Activated CD8-positive, alpha-beta T cell treated with anti-CD3 and anti-CD28 coated beads for 36 hours (primary cell): ENCODE results near the gene CNPY3. TPM values are rescaled to one million over a fixed set of nuclear protein-coding genes. Genes with fewer than 3 reads are reported as not detected.

Source experiments
- ATAC-seq: fragments of 200-7000 bp; cut with Tn5 transposase; one replicate; pipeline ENCODE4 v1.10.0; 2021; ENCODE audit warnings: mild to moderate bottlenecking, moderate library complexity
- CTCF ChIA-PET: fragments of 350-600 bp; sonication (Branson Sonifier 250); formaldehyde crosslinking; loops from one replicate; lab custom pipeline; 2021; ENCODE audit warnings: antibody characterized with exemption; lab: Charles Lee
- POLR2A ChIA-PET: fragments of 350-600 bp; sonication (Branson Sonifier 250); formaldehyde crosslinking; loops from one replicate; lab custom pipeline; 2021; ENCODE audit warnings: antibody characterized with exemption; lab: Charles Lee
- DNase-seq: peaks from one replicate; pipeline ENCODE4 v3.0.0-alpha.2; 2020
- H3K27ac Mint-ChIP-seq: one replicate; pipeline ENCODE4 v1.8.0; 2021; ENCODE audit warnings: mild to moderate bottlenecking, mixed read lengths
- H3K27me3 Mint-ChIP-seq: one replicate; pipeline ENCODE4 v1.8.0; 2021; ENCODE audit warnings: mixed read lengths
- H3K36me3 Mint-ChIP-seq: one replicate; pipeline ENCODE4 v1.8.0; 2021; ENCODE audit warnings: low read depth, mixed read lengths
- H3K4me1 Mint-ChIP-seq: one replicate; pipeline ENCODE4 v1.8.0; 2021; ENCODE audit warnings: low read depth, mixed read lengths
- H3K4me3 Mint-ChIP-seq: one replicate; pipeline ENCODE4 v1.8.0; 2021; ENCODE audit warnings: mild to moderate bottlenecking, moderate library complexity, mixed read lengths
- H3K9me3 Mint-ChIP-seq: one replicate; pipeline ENCODE4 v1.8.0; 2021; ENCODE audit warnings: mixed read lengths
- intact Hi-C: fragments of 100-400 bp; cut with micrococcal nuclease; formaldehyde crosslinking; loops from one replicate; pipeline ENCODE4 v1.10.0; 2022
- total RNA-seq, 2 experiments: library from RNA; stranded (reverse); gene quantifications; one replicate each; pipeline ENCODE4 v1.2.3, GENCODE V29; 2021
- TF ChIP-seq, protein P1 (sequence below): fragments of 200-600 bp; IDR thresholded peaks from one replicate; pipeline ENCODE4 v1.8.0; 2022; ENCODE audit warnings: antibody characterized with exemption, mild to moderate bottlenecking

CNPY3 gene
- total RNA-seq, 2 experiments from 2014 or later = 46.2 to 46.8 TPM

- H3K27ac Mint-ChIP-seq = no peak overlapping the region
- no peaks in the 10 kb centered on the region for H3K9me3 Mint-ChIP-seq
Observed at GRCh38 chr6:42967228-42967627, 37.9 kb downstream of the CNPY3 start.

DNA sequence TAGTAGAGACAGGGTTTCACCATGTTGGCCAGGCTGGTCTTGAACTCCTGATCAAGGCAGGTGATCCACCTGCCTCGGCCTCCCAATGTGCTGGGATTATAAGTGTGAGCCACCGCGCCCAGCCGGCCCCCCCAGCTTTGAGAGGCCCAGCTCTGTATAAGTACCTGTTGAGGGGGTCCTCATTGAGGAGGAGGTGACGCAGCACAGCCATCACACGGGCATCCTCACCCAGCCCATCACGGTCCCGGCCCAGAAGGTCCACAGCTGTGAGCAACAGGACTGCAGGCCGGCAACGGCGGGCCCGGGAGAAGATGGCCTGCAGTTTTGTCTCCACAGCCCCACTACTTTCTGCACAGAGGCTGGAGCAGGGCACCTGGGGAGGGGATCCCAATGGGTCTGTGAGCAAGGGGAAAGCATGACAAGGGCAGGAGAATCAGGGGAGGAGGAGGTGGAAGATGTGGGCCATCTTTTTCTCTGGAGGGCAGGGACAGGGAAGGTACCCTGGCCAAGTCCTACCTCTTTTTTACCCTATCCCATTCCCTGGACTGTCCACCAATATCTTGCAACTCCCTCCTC, 38.9 kb downstream of the CNPY3 start:
- POLR2A ChIA-PET = interaction anchor here (1.0 to 4.5 kb wide), 2 partner anchors 8 to 11 kb away, joined by 3 to 21 read pairs; partner anchors contain the start of genes GNMT and PEX6

More at GRCh38 chr6:42967228-42967627, 37.9 kb downstream of the CNPY3 start:
- Mint-ChIP-seq H3K27me3 (no peaks in the 10 kb centered on the region), H3K36me3 (peaks cover 2% of the 10 kb centered on the region), H3K4me1 (peaks cover 12% of the 10 kb centered on the region), H3K4me3 (no peak overlapping the region)
- ChIA-PET POLR2A (no interaction called here), CTCF (no interaction called here)
- no peak for DNase-seq
- no peak for ATAC-seq
- TF ChIP-seq, protein P1, sequence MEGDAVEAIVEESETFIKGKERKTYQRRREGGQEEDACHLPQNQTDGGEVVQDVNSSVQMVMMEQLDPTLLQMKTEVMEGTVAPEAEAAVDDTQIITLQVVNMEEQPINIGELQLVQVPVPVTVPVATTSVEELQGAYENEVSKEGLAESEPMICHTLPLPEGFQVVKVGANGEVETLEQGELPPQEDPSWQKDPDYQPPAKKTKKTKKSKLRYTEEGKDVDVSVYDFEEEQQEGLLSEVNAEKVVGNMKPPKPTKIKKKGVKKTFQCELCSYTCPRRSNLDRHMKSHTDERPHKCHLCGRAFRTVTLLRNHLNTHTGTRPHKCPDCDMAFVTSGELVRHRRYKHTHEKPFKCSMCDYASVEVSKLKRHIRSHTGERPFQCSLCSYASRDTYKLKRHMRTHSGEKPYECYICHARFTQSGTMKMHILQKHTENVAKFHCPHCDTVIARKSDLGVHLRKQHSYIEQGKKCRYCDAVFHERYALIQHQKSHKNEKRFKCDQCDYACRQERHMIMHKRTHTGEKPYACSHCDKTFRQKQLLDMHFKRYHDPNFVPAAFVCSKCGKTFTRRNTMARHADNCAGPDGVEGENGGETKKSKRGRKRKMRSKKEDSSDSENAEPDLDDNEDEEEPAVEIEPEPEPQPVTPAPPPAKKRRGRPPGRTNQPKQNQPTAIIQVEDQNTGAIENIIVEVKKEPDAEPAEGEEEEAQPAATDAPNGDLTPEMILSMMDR = no peak
- intact Hi-C loops = no loop called here

GRCh38 chr6:42968783-42969182, 39.5 kb downstream of the CNPY3 start:
- H3K27me3 Mint-ChIP-seq = no peaks in the 10 kb centered on the region
- TF ChIP-seq, protein P1 = no peak
- POLR2A ChIA-PET = interaction anchor here (1.0 to 4.5 kb wide), 2 partner anchors 9 to 11 kb away, joined by 3 to 21 read pairs; partner anchors contain the start of genes GNMT and PEX6
- intact Hi-C loops = no loop called here
- DNase-seq (no peak), ATAC-seq (no peak)
- H3K9me3 Mint-ChIP-seq = no peaks in the 10 kb centered on the region
- peaks cover 2% of the 10 kb centered on the region for H3K36me3 Mint-ChIP-seq
- H3K4me3 Mint-ChIP-seq = no peak overlapping the region
- CTCF ChIA-PET = no interaction called here
- H3K27ac Mint-ChIP-seq = no peak overlapping the region
- H3K4me1 Mint-ChIP-seq = peaks cover 14% of the 10 kb centered on the region

More for the DNA sequence above, 38.9 kb downstream of the CNPY3 start:
- DNase-seq (no peak), ATAC-seq (no peak)
- Mint-ChIP-seq H3K9me3 (no peaks in the 10 kb centered on the region), H3K36me3 (peaks cover 2% of the 10 kb centered on the region), H3K4me3 (no peak overlapping the region), H3K27ac (no peak overlapping the region), H3K27me3 (no peaks in the 10 kb centered on the region), H3K4me1 (peaks cover 12% of the 10 kb centered on the region)
- intact Hi-C loops = no loop called here
- CTCF ChIA-PET = no interaction called here
- TF ChIP-seq, protein P1 = no peak

GRCh38 chr6:42969431-42969830, 40.2 kb downstream of the CNPY3 start:
- no peaks in the 10 kb centered on the region for H3K27me3 Mint-ChIP-seq
- DNase-seq (no peak), ATAC-seq (no peak)
- H3K4me1 Mint-ChIP-seq = peaks cover 17% of the 10 kb centered on the region
- H3K36me3 Mint-ChIP-seq = peaks cover 2% of the 10 kb centered on the region
- TF ChIP-seq, protein P1 = no peak
- POLR2A ChIA-PET = interaction anchor here (1.0 to 4.5 kb wide), 3 partner anchors 10 to 14 kb away, joined by 3 to 21 read pairs (median 3); partner anchors contain the start of gene PEX6
- intact Hi-C loops = no loop called here
- CTCF ChIA-PET = no interaction called here
- H3K27ac Mint-ChIP-seq = no peak overlapping the region
- no peak overlapping the region for H3K4me3 Mint-ChIP-seq
- no peaks in the 10 kb centered on the region for H3K9me3 Mint-ChIP-seq

DNA sequence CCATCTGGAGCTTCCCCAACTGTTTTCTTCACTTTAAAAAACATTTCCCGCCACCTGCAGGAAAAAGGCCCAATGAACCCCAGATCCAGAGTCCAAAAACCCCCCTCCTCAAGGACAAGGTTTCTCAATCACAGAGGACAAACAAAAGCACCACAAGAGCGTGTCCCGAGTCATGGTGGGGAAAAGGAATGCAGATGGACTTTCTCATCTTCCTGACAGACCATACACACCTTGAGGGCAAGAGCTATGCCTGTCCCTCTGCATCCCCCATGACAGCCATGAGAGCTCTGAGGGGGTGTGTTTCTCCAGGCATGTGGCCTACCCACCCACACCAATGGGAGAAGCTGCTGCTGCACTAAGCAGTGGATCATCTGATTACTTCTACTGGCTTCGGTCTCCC, 40.7 kb downstream of the CNPY3 start:
- no peak overlapping the region for H3K4me3 Mint-ChIP-seq
- CTCF ChIA-PET = interaction anchor here (1.0 kb wide), 1 partner anchor 21 kb away, joined by 3 read pairs; no protein-coding TSS in a partner anchor
- H3K4me1 Mint-ChIP-seq = peaks cover 21% of the 10 kb centered on the region
- ATAC-seq (no peak), DNase-seq (no peak)
- TF ChIP-seq, protein P1 = no peak
- intact Hi-C loops = no loop called here
- H3K27ac Mint-ChIP-seq = no peak overlapping the region
- POLR2A ChIA-PET = interaction anchor here (1.0 to 4.5 kb wide), 4 partner anchors 9 to 20 kb away, joined by 3 to 21 read pairs (median 3); partner anchors contain the start of gene PEX6
- H3K9me3 Mint-ChIP-seq = no peaks in the 10 kb centered on the region
- peaks cover 5% of the 10 kb centered on the region for H3K36me3 Mint-ChIP-seq
- H3K27me3 Mint-ChIP-seq = no peaks in the 10 kb centered on the region
